Testis (tissue), 2 donors: ENCODE measurements around the gene ODC1.
"Not testable (repeated sequence)": the region's sequence is repeated elsewhere in the genome, so short reads cannot be mapped to it uniquely, and the experiment has no call there.

Experiments
- CTCF ChIP-seq, 3 experiments: fragments of 450-650 bp in 2 of 3; fragments of 200-600 bp in 1 of 3; sonication (generic) in 1 of 3; IDR thresholded peaks; one replicate each; pipeline ENCODE4 v1.5.1; 2016 to 2019; ENCODE audit warnings: antibody characterized with exemption in 3 of 3, mild to moderate bottlenecking in 2 of 3, moderate library complexity in 1 of 3
- POLR2A ChIP-seq: fragments of 450-650 bp; IDR thresholded peaks from one replicate; pipeline ENCODE4 v1.6.1; 2017; ENCODE audit warnings: antibody characterized with exemption, mild to moderate bottlenecking, moderate library complexity

GRCh38 chr2:10457195-10457594 lies 9.1 kb upstream of the ODC1 start:
- not testable (repeated sequence) for TF ChIP-seq CTCF (IDR thresholded peaks at IDR 0.05); POLR2A
